A549 treated with GW870086 at 1 μM for 4 hours (cell line): ENCODE results near the gene TMC2. TPM values are rescaled to one million over a fixed set of nuclear protein-coding genes. Genes with fewer than 3 reads are reported as not detected.

Experiments used
- total RNA-seq: library from RNA; stranded (reverse); fragments of 200-300 nt; extraction: Qiagen RNA extraction; gene quantifications from 5 replicates; pipeline ENCODE4 v1.2.3, GENCODE V29; 2022; ENCODE audit warnings: low read depth

The TMC2 gene
- not detected in 5 replicates for total RNA-seq

GRCh38 chr20:2536560-2536986 is at the start of gene TMC2:
TSS of gene TMC2 (plus strand) at chr20:2536573. CDS start at chr20:2536622, 49 bp downstream.

GRCh38 chr20:2508631-2509467 is 27.5 kb upstream of the TMC2 start, which contains the start of gene ZNF343:
TSS of gene ZNF343 (minus strand) at chr20:2508915. CDS start at chr20:2493895, 15,020 bp downstream.

GRCh38 chr20:2651772-2652723 is 115.7 kb downstream of the TMC2 start, which contains the start of gene NOP56:
TSS of gene NOP56 (plus strand) at chr20:2652632. CDS start at chr20:2652661, 29 bp downstream.

GRCh38 chr20:2663887-2664719 is 127.7 kb downstream of the TMC2 start, which contains the start of gene IDH3B:
TSS of gene IDH3B (minus strand) at chr20:2664216. CDS start at chr20:2664188, 28 bp downstream.

Other genes starting within 250 kb of the TMC2 start
- 0.05 TPM in 1 of 5 replicates, not detected in the others for gene TGM3, start 240.6 kb upstream of the TMC2 start, total RNA-seq
- gene TGM6, start 155.7 kb upstream of the TMC2 start, total RNA-seq, result not detected in 5 replicates
- gene SNRPB, start 65.8 kb upstream of the TMC2 start, total RNA-seq, result 850 to 1,095 TPM (median 1,020 TPM) in 5 replicates
- gene ZNF343, start 27.7 kb upstream of the TMC2 start, total RNA-seq, result 12.9 to 14.7 TPM (median 14.5 TPM) in 5 replicates
- gene NOP56, start 116.1 kb downstream of the TMC2 start, total RNA-seq, result 574 to 654 TPM (median 595 TPM) in 5 replicates
- gene IDH3B, start 127.6 kb downstream of the TMC2 start, total RNA-seq, result 126 to 137 TPM (median 132 TPM) in 5 replicates
- 1.4 to 3.4 TPM (median 2.3 TPM) in 5 replicates for gene EBF4, start 156.2 kb downstream of the TMC2 start, total RNA-seq